ENCODE data around the gene PPP1R26. TPM values are rescaled to one million over a fixed set of nuclear protein-coding genes. Genes with fewer than 3 reads are reported as not detected.

PPP1R26 gene
- total and polyA plus RNA-seq, 2 of the 8 experiments (the other 6 are each of a cell fraction or from before 2014, with no cell fraction given), result 9.8 to 32.7 TPM

DNA sequence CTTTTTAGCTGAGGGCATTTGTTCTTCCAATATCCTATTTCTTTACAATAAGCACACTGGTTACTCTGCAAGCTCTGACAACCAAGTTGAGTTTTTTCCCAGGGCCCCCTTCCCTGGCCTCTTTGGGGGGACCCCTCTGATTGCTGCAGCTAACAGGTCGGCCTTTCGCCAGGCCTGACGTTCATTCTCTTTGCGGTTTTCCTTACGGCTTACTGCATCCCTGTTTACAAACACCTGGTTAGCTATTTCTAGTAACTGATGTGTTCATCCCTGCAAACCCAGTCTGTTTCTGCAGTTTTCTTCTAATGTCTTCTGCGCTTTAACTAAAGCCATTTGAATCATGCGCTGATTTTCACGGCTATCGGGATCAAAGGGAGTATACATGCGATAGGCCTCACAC, 37.5 kb upstream of the PPP1R26 start:
- H3K18ac ChIP-seq (ENCODE audit: extremely low read depth, low read length), result no peak overlapping the region
- no peak overlapping the region for H2BK120ac ChIP-seq (replicated peaks; ENCODE audit: low read depth, low read length)
- no peak overlapping the region for H3K56ac ChIP-seq (replicated peaks; ENCODE audit: insufficient read length, low read depth, low read length)
- no peaks in the 10 kb centered on the region for H4K20me1 ChIP-seq (replicated peaks in 1 of 2; ENCODE audit: control insufficient read depth in 1 of 2, insufficient read depth in 2 of 2, low read length in 2 of 2)
- no peak overlapping the region for H2BK12ac ChIP-seq (ENCODE audit: low read depth, low read length)
- H2AK5ac ChIP-seq (ENCODE audit: low read depth, low read length), result no peak overlapping the region
- no peak overlapping the region for H2BK15ac ChIP-seq (ENCODE audit: low read length)
- H3K4me2 ChIP-seq (ENCODE audit: insufficient read depth in 1 of 2, low read depth in 2 of 2, low read length in 2 of 2), result no peak overlapping the region
- no peak overlapping the region for H3K14ac ChIP-seq (ENCODE audit: insufficient read length)
- H4K5ac ChIP-seq (ENCODE audit: insufficient read length, low read depth, low read length), result no peak overlapping the region
- FAIRE-seq, result no peak
- WGBS, 2 experiments (ENCODE audit: extremely low coverage in 1 of 2, insufficient coverage in 1 of 2, insufficient read length in 1 of 2, insufficient replicate concordance in 2 of 2, low coverage in 1 of 2, low lambda C conversion rate in 2 of 2, missing lambda C conversion rate in 1 of 2), result 93% methylated on average over 10 of the region's 10 CpGs; no CpG with 5 or more reads in 1 of the 2 experiments
- no peak overlapping the region for H3K27ac ChIP-seq (ENCODE audit: low read depth, low read length)
- H3K9me3 ChIP-seq (ENCODE audit: insufficient read depth in 2 of 2, low read depth in 1 of 2, low read length in 1 of 2), result peaks cover 0 to 4% of the 10 kb centered on the region in 2 experiments; a peak in 1 of 4 replicates
- POLR2A ChIA-PET (ENCODE audit: partially characterized antibody), result no interaction called here
- no peak overlapping the region for H3K4me3 ChIP-seq (ENCODE audit: extremely low read depth in 1 of 4, insufficient read depth in 2 of 4, low read depth in 3 of 4, low read length in 4 of 4)
- no peaks in the 10 kb centered on the region for H3K23me2 ChIP-seq (ENCODE audit: low read depth, low read length)
- no peak overlapping the region for H2AFZ ChIP-seq (ENCODE audit: low read length)
- DNase-seq (ENCODE audit: low read depth in 1 of 2, low spot score in 2 of 2), result no peak
- no peaks in the 10 kb centered on the region for H3K79me2 ChIP-seq (ENCODE audit: control insufficient read depth in 1 of 2, insufficient read depth in 2 of 2, low read length in 2 of 2)
- H3K4me1 ChIP-seq (replicated peaks in 1 of 4; ENCODE audit: control insufficient read depth in 3 of 4, insufficient read depth in 4 of 4, low read length in 3 of 4), result no peaks in the 10 kb centered on the region; a peak in 1 of 7 replicates
- TF ChIP-seq BACH1 (IDR thresholded peaks at IDR 0.05; ENCODE audit: low read length) (no peak), POU5F1 (IDR thresholded peaks at IDR 0.05; ENCODE audit: low read depth, low read length) (no peak), CEBPB (IDR thresholded peaks at IDR 0.05; ENCODE audit: low read depth, low read length) (no peak)
- H2BK20ac ChIP-seq (ENCODE audit: low read length), result no peak overlapping the region
- H3K79me1 ChIP-seq (ENCODE audit: low read depth, low read length), result no peaks in the 10 kb centered on the region
- no peak overlapping the region for H2BK5ac ChIP-seq (ENCODE audit: low read depth, low read length)
- no peak overlapping the region for H3K4ac ChIP-seq (replicated peaks; ENCODE audit: insufficient read length, low read depth, low read length)
- H3K23ac ChIP-seq (ENCODE audit: insufficient read length), result no peak overlapping the region
- CTCF ChIA-PET (ENCODE audit: partially characterized antibody), result interaction anchor here (1.0 to 5.3 kb wide), 5 partner anchors 8 to 355 kb away, joined by 3 to 47 read pairs (median 6); partner anchors contain the start of gene OLFM1
- H4K91ac ChIP-seq (replicated peaks; ENCODE audit: insufficient read length, low read length), result no peak overlapping the region
- no peak overlapping the region for H3K9ac ChIP-seq (replicated peaks in 1 of 4; ENCODE audit: extremely low read depth in 1 of 4, low read depth in 3 of 4, low read length in 3 of 4)
- no peaks in the 10 kb centered on the region for H3K36me3 ChIP-seq (ENCODE audit: control insufficient read depth in 2 of 4, insufficient read depth in 4 of 4, low read length in 3 of 4)
- H4K8ac ChIP-seq (ENCODE audit: extremely low read depth, insufficient read depth, low read length), result no peak overlapping the region
- H3K27me3 ChIP-seq (replicated peaks in 1 of 4; ENCODE audit: control insufficient read depth in 3 of 4, extremely low read depth in 1 of 4, insufficient read depth in 3 of 4, low read length in 3 of 4), result no peaks in the 10 kb centered on the region
